GM21447 (cell line): Measurements from ENCODE around the gene NOD2.

Experiments used
- ATAC-seq: cut with Tn5 transposase; IDR thresholded peaks from one replicate; pipeline ENCODE4 v1.9.1; 2021; ENCODE audit not compliant: unreplicated experiment

NOD2 gene

GRCh38 chr16:50692999-50693781 is at the start of gene NOD2:
TSS of gene NOD2 (plus strand) at chr16:50693606. CDS start at chr16:50699496, 5,890 bp downstream.
- ATAC-seq: no peak

- no peak for ATAC-seq
These were observed 49.2 kb upstream of the NOD2 start for GRCh38 chr16:50644245-50644644.

GRCh38 chr16:50644729-50645128 is 48.7 kb upstream of the NOD2 start:
- ATAC-seq: no peak

- ATAC-seq: no peak
These were observed 47.7 kb upstream of the NOD2 start for GRCh38 chr16:50645563-50646220.

- ATAC-seq: no peak
These were observed 47.1 kb upstream of the NOD2 start for GRCh38 chr16:50646345-50646744.

- no peak for ATAC-seq
These were observed 41.5 kb upstream of the NOD2 start for GRCh38 chr16:50651835-50652438.

- ATAC-seq: no peak
These were observed 40.5 kb upstream of the NOD2 start for GRCh38 chr16:50652836-50653425.

- ATAC-seq: no peak
These were observed 39.5 kb upstream of the NOD2 start for GRCh38 chr16:50653633-50654519.

- ATAC-seq: no peak
These were observed 37.8 kb upstream of the NOD2 start for GRCh38 chr16:50655558-50656055.

GRCh38 chr16:50657241-50657640 is 36.2 kb upstream of the NOD2 start:
- ATAC-seq: no peak

GRCh38 chr16:50659806-50660205 is 33.6 kb upstream of the NOD2 start:
- ATAC-seq: no peak

- no peak for ATAC-seq
These were observed 31.0 kb upstream of the NOD2 start for GRCh38 chr16:50662306-50662940.

- no peak for ATAC-seq
These were observed 29.1 kb upstream of the NOD2 start for GRCh38 chr16:50664270-50664669.

GRCh38 chr16:50665128-50665878 is 28.1 kb upstream of the NOD2 start:
- peak; percentile 34 for ATAC-seq

GRCh38 chr16:50666658-50667496 is 26.5 kb upstream of the NOD2 start:
- ATAC-seq: peak; percentile 89

GRCh38 chr16:50667497-50668367 is 25.7 kb upstream of the NOD2 start:
- ATAC-seq: no peak

- no peak for ATAC-seq
These were observed 24.9 kb upstream of the NOD2 start for GRCh38 chr16:50668368-50669008.
